H9 (cell line): ENCODE results near the gene SIX3. TPM values are rescaled to one million over a fixed set of nuclear protein-coding genes. Genes with fewer than 3 reads are reported as not detected.

Source experiments
- DNase-seq: peaks from one replicate; pipeline ENCODE4 v3.0.0-alpha.2; 2017
- H2AFZ ChIP-seq: one replicate; pipeline ENCODE4 v1.6.1; 2013; ENCODE audit warnings: mild to moderate bottlenecking, low read length, control low read depth, moderate library complexity
- H2AK5ac ChIP-seq: 2 replicates; pipeline ENCODE4 v1.6.1; 2013; ENCODE audit warnings: low read length, control low read depth, mixed read lengths; ENCODE audit not compliant: insufficient read length
- H2BK120ac ChIP-seq: one replicate; pipeline ENCODE4 v1.6.1; 2013; ENCODE audit warnings: low read depth, mild to moderate bottlenecking, low read length, control low read depth, inconsistent platforms; ENCODE audit not compliant: poor library complexity, severe bottlenecking
- H2BK12ac ChIP-seq: 2 replicates; pipeline ENCODE4 v1.6.1; 2013; ENCODE audit warnings: low read length, control low read depth, mixed read lengths, low read depth; ENCODE audit not compliant: insufficient read length
- H2BK15ac ChIP-seq: 2 replicates; pipeline ENCODE4 v1.6.1; 2013; ENCODE audit warnings: low read depth, low read length, control low read depth
- H2BK20ac ChIP-seq: one replicate; pipeline ENCODE4 v1.6.1; 2013; ENCODE audit warnings: low read depth, mild to moderate bottlenecking, low read length, control low read depth, inconsistent platforms; ENCODE audit not compliant: poor library complexity, severe bottlenecking
- H2BK5ac ChIP-seq: 2 replicates; pipeline ENCODE4 v1.6.1; 2013; ENCODE audit warnings: low read length, control low read depth, mixed read lengths; ENCODE audit not compliant: insufficient read length
- H3K14ac ChIP-seq: 2 replicates; pipeline ENCODE4 v1.6.1; 2013; ENCODE audit warnings: low read length, control low read depth; ENCODE audit not compliant: insufficient read depth
- H3K18ac ChIP-seq: 2 replicates; pipeline ENCODE4 v1.6.1; 2013; ENCODE audit warnings: low read depth, mild to moderate bottlenecking, mixed read lengths, low read length, control low read depth; ENCODE audit not compliant: insufficient read length
- H3K23ac ChIP-seq: 2 replicates; pipeline ENCODE4 v1.6.1; 2013; ENCODE audit warnings: low read length, control low read depth, mixed read lengths, low read depth; ENCODE audit not compliant: insufficient read length
- H3K23me2 ChIP-seq: 2 replicates; pipeline ENCODE4 v1.6.1; 2013; ENCODE audit warnings: low read depth, mild to moderate bottlenecking, mixed read lengths, low read length, control low read depth; ENCODE audit not compliant: insufficient read length, poor library complexity, severe bottlenecking
- H3K27ac ChIP-seq: 2 replicates; pipeline ENCODE4 v1.5.1; 2013; ENCODE audit warnings: low read length, control low read depth, mixed read lengths, low read depth; ENCODE audit not compliant: insufficient read length
- H3K27me3 ChIP-seq: 2 replicates; pipeline ENCODE4 v1.6.1; 2013; ENCODE audit warnings: low read length, control low read depth, inconsistent platforms; ENCODE audit not compliant: insufficient read depth
- H3K4ac ChIP-seq: 2 replicates; pipeline ENCODE4 v1.6.1; 2013; ENCODE audit warnings: low read depth, mild to moderate bottlenecking, control low read depth, inconsistent platforms, low read length, moderate library complexity
- H3K4me1 ChIP-seq: 2 replicates; pipeline ENCODE4 v1.6.1; 2013; ENCODE audit warnings: low read length, control low read depth, inconsistent platforms; ENCODE audit not compliant: insufficient read depth
- H3K4me2 ChIP-seq: 2 replicates; pipeline ENCODE4 v1.6.1; 2013; ENCODE audit warnings: low read length, control low read depth, mixed read lengths; ENCODE audit not compliant: insufficient read length, insufficient read depth
- H3K56ac ChIP-seq: 2 replicates; pipeline ENCODE4 v1.6.1; 2013; ENCODE audit warnings: low read depth, mild to moderate bottlenecking, mixed read lengths, low read length, control low read depth; ENCODE audit not compliant: insufficient read length
- H3K79me1 ChIP-seq: 2 replicates; pipeline ENCODE4 v1.6.1; 2013; ENCODE audit warnings: low read depth, mild to moderate bottlenecking, moderate library complexity, low read length, control low read depth, inconsistent platforms; ENCODE audit not compliant: insufficient read depth, poor library complexity, severe bottlenecking
- H3K79me2 ChIP-seq: 2 replicates; pipeline ENCODE4 v1.6.1; 2013; ENCODE audit warnings: low read length, control low read depth, inconsistent platforms; ENCODE audit not compliant: insufficient read depth
- H3K9ac ChIP-seq: 2 replicates; pipeline ENCODE4 v1.6.1; 2013; ENCODE audit warnings: low read length, control low read depth, mixed read lengths; ENCODE audit not compliant: insufficient read length; ENCODE audit errors: extremely low read depth
- H3K9me3 ChIP-seq: one replicate; pipeline ENCODE4 v1.6.1; 2013; ENCODE audit warnings: low read depth, low read length, inconsistent platforms; ENCODE audit not compliant: control insufficient read depth
- H3T11ph ChIP-seq: one replicate; pipeline ENCODE4 v1.6.1; 2013; ENCODE audit warnings: mild to moderate bottlenecking, low read length, control low read depth, inconsistent platforms
- H4K20me1 ChIP-seq: one replicate; pipeline ENCODE4 v1.6.1; 2013; ENCODE audit not compliant: control insufficient read depth, insufficient read length, insufficient read depth
- H4K5ac ChIP-seq: 2 replicates; pipeline ENCODE4 v1.6.1; 2013; ENCODE audit warnings: low read depth, mild to moderate bottlenecking, mixed read lengths, low read length, control low read depth; ENCODE audit not compliant: insufficient read length
- H4K8ac ChIP-seq: replicated peaks from 2 replicates; pipeline ENCODE4 v1.6.1; 2013; ENCODE audit warnings: low read length, control low read depth, mixed read lengths, low read depth; ENCODE audit not compliant: insufficient read length
- H4K91ac ChIP-seq: 2 replicates; pipeline ENCODE4 v1.6.1; 2013; ENCODE audit warnings: low read depth, mild to moderate bottlenecking, moderate library complexity, mixed read lengths, low read length, control low read depth; ENCODE audit not compliant: insufficient read length
- H3K27ac Mint-ChIP-seq, 3 experiments: 2 replicates in 2 of 3; 3 replicates in 1 of 3; pipeline ENCODE4 v1.8.0; 2020 to 2021; ENCODE audit warnings: mixed read lengths in 3 of 3, mild to moderate bottlenecking in 1 of 3, moderate library complexity in 1 of 3
- H3K27me3 Mint-ChIP-seq: 2 replicates; pipeline ENCODE4 v1.8.0; 2021; ENCODE audit warnings: low read depth, mild to moderate bottlenecking, moderate library complexity, mixed read lengths
- H3K36me3 Mint-ChIP-seq, 3 experiments: 2 replicates in 2 of 3; 3 replicates in 1 of 3; pipeline ENCODE4 v1.8.0; 2020 to 2021; ENCODE audit warnings: low read depth in 3 of 3, mixed read lengths in 3 of 3; ENCODE audit not compliant: insufficient read depth in 1 of 3
- H3K4me1 Mint-ChIP-seq, 2 experiments: 2 replicates each; pipeline ENCODE4 v1.8.0; 2020; ENCODE audit warnings: mixed read lengths in 2 of 2
- H3K4me3 Mint-ChIP-seq, 2 experiments: 2 replicates in 1 of 2; 3 replicates in 1 of 2; pipeline ENCODE4 v1.8.0; 2020 to 2021; ENCODE audit warnings: mild to moderate bottlenecking in 2 of 2, mixed read lengths in 2 of 2, moderate library complexity in 1 of 2
- H3K9me3 Mint-ChIP-seq, 2 experiments: 2 replicates in 1 of 2; 3 replicates in 1 of 2; pipeline ENCODE4 v1.8.0; 2020; ENCODE audit warnings: mild to moderate bottlenecking in 2 of 2, mixed read lengths in 2 of 2, moderate library complexity in 1 of 2
- CTCF ChIP-seq: fragments of 200-600 bp; sonication (generic); conservative IDR thresholded peaks from 3 replicates; pipeline ENCODE4 v1.8.0; 2021; ENCODE audit warnings: antibody characterized with exemption, mild to moderate bottlenecking
- WGBS: extraction: QIAGEN DNeasy Blood & Tissue Kit; methylation state at CpG from one replicate; pipeline ENCODE4 v1.1.7; 2013; ENCODE audit warnings: missing lambda C conversion rate, low lambda C conversion rate, mixed read lengths; ENCODE audit not compliant: insufficient read length; ENCODE audit errors: extremely low coverage; 5-methylcytosine and 5-hydroxymethylcytosine counted together
- total RNA-seq: library from RNA; stranded (reverse); gene quantifications from 2 replicates; pipeline ENCODE4 v1.2.1, GENCODE V29; 2021

SIX3 gene
- total RNA-seq, 1 experiment from 2014 or later, result 0.55 TPM

DNA sequence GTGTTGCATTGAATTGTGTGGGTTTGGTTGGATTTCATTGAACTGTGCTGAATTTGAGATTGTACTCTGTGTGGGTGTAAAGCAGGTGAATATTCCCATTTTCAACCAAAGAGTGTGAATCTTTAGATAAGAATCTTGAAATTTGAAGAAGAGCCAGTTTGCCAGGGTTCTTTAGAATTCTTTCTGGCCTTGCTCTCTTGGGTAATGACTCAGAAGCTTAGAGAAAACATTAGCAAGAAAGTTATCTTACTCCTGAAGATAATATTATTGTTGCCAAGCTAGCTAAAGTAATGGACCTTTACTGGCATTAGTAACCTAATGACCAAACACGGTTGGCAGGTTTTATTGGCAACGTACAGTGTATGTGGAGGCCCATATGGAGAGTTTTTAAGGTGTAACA, 46.4 kb upstream of the SIX3 start:
- Histone ChIP-seq H2BK15ac (no peak overlapping the region), H3K79me2 (no peaks in the 10 kb centered on the region), H3K79me1 (no peaks in the 10 kb centered on the region), H2BK20ac (no peak overlapping the region), H2BK5ac (no peak overlapping the region), H4K5ac (no peak overlapping the region), H3K4ac (no peak overlapping the region), H3K18ac (no peak overlapping the region), H3K23me2 (no peaks in the 10 kb centered on the region), H3K4me1 (no peaks in the 10 kb centered on the region), H2BK12ac (no peak overlapping the region), H4K20me1 (no peaks in the 10 kb centered on the region), H3K23ac (no peak overlapping the region), H4K91ac (no peak overlapping the region), H2AK5ac (no peak overlapping the region), H3K27me3 (no peaks in the 10 kb centered on the region), H3K9ac (no peak overlapping the region), H2BK120ac (no peak overlapping the region), H4K8ac (no peak overlapping the region), H2AFZ (no peak overlapping the region), H3K14ac (no peak overlapping the region), H3T11ph (no peak overlapping the region), H3K27ac (no peak overlapping the region), H3K56ac (no peak overlapping the region), H3K4me2 (no peak overlapping the region), H3K9me3 (peaks cover 6% of the 10 kb centered on the region)
- Mint-ChIP-seq H3K9me3 (peaks cover 22 to 24% of the 10 kb centered on the region in 2 experiments), H3K4me1 (peaks cover 11 to 12% of the 10 kb centered on the region in 2 experiments), H3K36me3 (peaks cover 17 to 28% (median 19%) of the 10 kb centered on the region in 3 experiments), H3K27me3 (peaks cover 16% of the 10 kb centered on the region), H3K27ac (no peak overlapping the region), H3K4me3 (no peak overlapping the region)
- no peak for DNase-seq
- TF ChIP-seq CTCF, result no peak
- WGBS, result no CpG with 5 or more reads among the region's 2 CpGs
